Suprapubic skin (tissue), 4 donors: ENCODE measurements around the gene ACOX3. TPM values are rescaled to one million over a fixed set of nuclear protein-coding genes. Genes with fewer than 3 reads are reported as not detected.
A peak's percentile ranks its signal among the peaks of the same experiment; 100 is the strongest.

Source experiments
- DNase-seq, 2 donors: peaks; one replicate each; pipeline ENCODE4 v3.0.0-alpha.2; 2019; ENCODE audit warnings: low spot score in 2 of 2
- H3K27ac ChIP-seq: fragments of 200-600 bp; sonication (generic); one replicate; pipeline ENCODE4 v1.5.1; 2019
- H3K27me3 ChIP-seq: fragments of 200-600 bp; sonication (generic); one replicate; pipeline ENCODE4 v1.5.1; 2019
- H3K36me3 ChIP-seq: fragments of 200-600 bp; sonication (generic); one replicate; pipeline ENCODE4 v1.5.1; 2019
- H3K4me1 ChIP-seq: fragments of 200-600 bp; sonication (generic); one replicate; pipeline ENCODE4 v1.5.1; 2019
- H3K4me3 ChIP-seq: fragments of 200-600 bp; sonication (generic); one replicate; pipeline ENCODE4 v1.5.1; 2019; ENCODE audit warnings: mild to moderate bottlenecking
- H3K9me3 ChIP-seq: fragments of 200-600 bp; sonication (generic); one replicate; pipeline ENCODE4 v1.5.1; 2019
- EP300 ChIP-seq: sonication (generic); formaldehyde crosslinking; IDR thresholded peaks from one replicate; pipeline ENCODE4 v1.6.1; 2017; ENCODE audit warnings: antibody characterized with exemption
- POLR2A ChIP-seq, 2 donors: fragments of 450-650 bp; IDR thresholded peaks; one replicate each; pipeline ENCODE4 v1.6.1; 2017; ENCODE audit warnings: antibody characterized with exemption in 2 of 2, mild to moderate bottlenecking in 2 of 2, moderate library complexity in 2 of 2
- POLR2AphosphoS5 ChIP-seq, 3 donors: sonication (generic); formaldehyde crosslinking; IDR thresholded peaks; one replicate each; pipeline ENCODE4 v1.6.1; 2017; ENCODE audit warnings: antibody characterized with exemption in 3 of 3
- WGBS: methylation state at CpG from one replicate; pipeline ENCODE4 v1.1.5; 2018; 5-methylcytosine and 5-hydroxymethylcytosine counted together
- total RNA-seq, 4 donors: library from RNA; depleted of rRNA; stranded (reverse); fragments of >200 nt; gene quantifications; one replicate each; pipeline ENCODE4 v1.1.0, GENCODE V29; 2016
- TF ChIP-seq, protein P1 (sequence below), 2 donors: fragments of 200-600 bp in 1 of 2; fragments of 450-650 bp in 1 of 2; sonication (generic) in 1 of 2; IDR thresholded peaks; one replicate each; pipeline ENCODE4 v1.5.1; 2016 to 2019; ENCODE audit warnings: antibody characterized with exemption in 2 of 2, mild to moderate bottlenecking in 1 of 2, moderate library complexity in 1 of 2

Gene ACOX3
- total RNA-seq, 4 donors from 2014 or later, result 33.9 to 73.5 (median 54.3) TPM

DNA sequence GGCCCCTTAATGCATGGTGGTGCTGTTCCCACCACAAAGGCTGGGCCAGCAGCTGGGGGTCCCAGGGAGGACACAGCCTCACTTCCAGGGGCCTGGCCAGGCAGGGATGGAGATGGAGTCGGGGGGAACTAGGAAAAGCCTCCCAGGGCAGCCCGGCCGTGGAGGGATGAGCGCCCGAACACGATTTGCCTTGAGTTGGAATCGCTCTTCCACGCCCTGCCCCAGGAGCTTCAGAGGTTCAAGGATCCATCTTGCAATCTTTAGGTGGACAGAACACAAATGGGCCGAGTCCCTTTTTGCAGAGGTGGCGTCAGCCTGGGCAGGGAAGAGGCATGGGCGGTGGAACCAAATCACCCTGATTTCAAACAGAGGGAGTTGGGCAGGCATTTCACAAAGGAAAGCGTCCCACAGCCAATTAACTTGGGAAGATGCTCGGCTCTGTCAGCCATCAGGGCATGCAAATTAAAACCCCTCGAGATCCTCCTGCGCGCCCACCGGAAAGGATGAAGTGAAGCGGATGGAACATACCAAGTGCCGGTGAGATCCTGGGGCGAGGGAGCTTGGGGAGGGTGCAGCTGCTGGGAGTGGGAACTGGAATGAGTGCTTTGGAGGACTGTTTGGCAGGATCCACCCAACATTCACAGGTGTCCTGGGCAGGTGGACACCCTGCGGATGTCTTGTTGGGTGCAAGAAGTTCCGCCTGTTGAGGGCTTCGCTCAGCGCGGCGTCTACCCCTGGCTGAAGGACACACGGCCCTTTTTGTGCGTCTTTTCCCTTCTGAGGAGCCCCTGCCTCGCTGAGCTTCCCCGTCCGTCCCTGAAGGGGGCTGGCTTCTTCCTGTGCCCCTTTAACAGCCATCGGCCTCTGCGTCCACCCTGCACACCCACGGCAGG, 95.2 kb downstream of the ACOX3 start:
- Histone ChIP-seq H3K27me3 (peaks cover 4% of the 10 kb centered on the region), H3K4me1 (peaks cover 6% of the 10 kb centered on the region), H3K27ac (no peak overlapping the region), H3K4me3 (no peak overlapping the region), H3K36me3 (no peaks in the 10 kb centered on the region), H3K9me3 (no peaks in the 10 kb centered on the region)
- WGBS, result 95% methylated on average over 34 of the region's 34 CpGs
- no peak for TF ChIP-seq EP300
- no peak for TF ChIP-seq POLR2A (IDR thresholded peaks at IDR 0.05)
- TF ChIP-seq, protein P1, sequence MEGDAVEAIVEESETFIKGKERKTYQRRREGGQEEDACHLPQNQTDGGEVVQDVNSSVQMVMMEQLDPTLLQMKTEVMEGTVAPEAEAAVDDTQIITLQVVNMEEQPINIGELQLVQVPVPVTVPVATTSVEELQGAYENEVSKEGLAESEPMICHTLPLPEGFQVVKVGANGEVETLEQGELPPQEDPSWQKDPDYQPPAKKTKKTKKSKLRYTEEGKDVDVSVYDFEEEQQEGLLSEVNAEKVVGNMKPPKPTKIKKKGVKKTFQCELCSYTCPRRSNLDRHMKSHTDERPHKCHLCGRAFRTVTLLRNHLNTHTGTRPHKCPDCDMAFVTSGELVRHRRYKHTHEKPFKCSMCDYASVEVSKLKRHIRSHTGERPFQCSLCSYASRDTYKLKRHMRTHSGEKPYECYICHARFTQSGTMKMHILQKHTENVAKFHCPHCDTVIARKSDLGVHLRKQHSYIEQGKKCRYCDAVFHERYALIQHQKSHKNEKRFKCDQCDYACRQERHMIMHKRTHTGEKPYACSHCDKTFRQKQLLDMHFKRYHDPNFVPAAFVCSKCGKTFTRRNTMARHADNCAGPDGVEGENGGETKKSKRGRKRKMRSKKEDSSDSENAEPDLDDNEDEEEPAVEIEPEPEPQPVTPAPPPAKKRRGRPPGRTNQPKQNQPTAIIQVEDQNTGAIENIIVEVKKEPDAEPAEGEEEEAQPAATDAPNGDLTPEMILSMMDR (IDR thresholded peaks at IDR 0.05), result no peak
- no peak for TF ChIP-seq POLR2AphosphoS5 (IDR thresholded peaks at IDR 0.05)
- DNase-seq, result peak; percentile 47 to 72

DNA sequence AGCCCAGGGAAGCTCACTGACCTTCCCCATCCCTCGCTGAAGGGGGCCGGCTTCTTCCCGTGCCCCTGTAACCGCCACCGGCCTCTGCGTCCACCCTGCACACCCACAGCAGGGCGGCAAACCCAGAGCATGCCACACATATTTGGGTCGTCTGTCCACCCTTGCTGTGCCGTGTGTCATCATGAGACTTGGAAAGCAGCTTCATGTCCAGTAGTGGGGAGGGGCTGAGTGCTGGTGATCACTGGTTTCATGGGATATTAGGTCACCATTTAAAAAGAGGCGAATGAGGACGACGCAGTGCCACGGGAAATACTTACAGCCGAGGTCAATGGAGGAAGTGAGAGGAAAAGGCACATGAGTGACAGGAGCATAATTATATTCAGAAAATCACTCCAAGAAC, 96.1 kb downstream of the ACOX3 start:
- no peak overlapping the region for H3K27ac ChIP-seq
- H3K4me3 ChIP-seq, result no peak overlapping the region
- TF ChIP-seq, protein P1 (IDR thresholded peaks at IDR 0.05), result no peak
- no peak for TF ChIP-seq EP300
- no peak for TF ChIP-seq POLR2A (IDR thresholded peaks at IDR 0.05)
- TF ChIP-seq POLR2AphosphoS5 (IDR thresholded peaks at IDR 0.05), result no peak
- no peaks in the 10 kb centered on the region for H3K36me3 ChIP-seq
- H3K27me3 ChIP-seq, result peaks cover 4% of the 10 kb centered on the region
- DNase-seq, result peak; percentile 49 to 53
- no peaks in the 10 kb centered on the region for H3K9me3 ChIP-seq
- peaks cover 8% of the 10 kb centered on the region for H3K4me1 ChIP-seq
- 79% methylated on average over 9 of the region's 14 CpGs for WGBS

DNA sequence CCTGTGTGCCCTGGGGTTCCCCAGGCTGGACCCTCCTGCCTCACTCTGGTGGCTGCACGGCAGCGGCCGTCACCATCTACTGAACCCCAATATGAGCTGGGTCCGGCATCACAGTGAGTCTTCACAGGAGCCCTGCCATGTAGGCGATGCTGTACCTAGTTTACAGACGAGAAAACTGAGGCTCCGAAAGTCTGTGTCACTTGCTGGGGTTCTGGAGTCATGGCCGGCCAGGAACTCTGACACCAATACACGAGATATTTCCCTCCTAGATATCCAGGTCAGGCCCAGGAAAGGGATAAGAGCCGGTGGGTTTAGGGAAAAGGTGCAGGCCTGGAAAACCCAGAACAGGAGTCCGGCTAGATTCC, 96.6 kb downstream of the ACOX3 start:
- Histone ChIP-seq H3K4me3 (no peak overlapping the region), H3K4me1 (peaks cover 8% of the 10 kb centered on the region), H3K9me3 (no peaks in the 10 kb centered on the region), H3K27me3 (peaks cover 4% of the 10 kb centered on the region), H3K27ac (no peak overlapping the region), H3K36me3 (no peaks in the 10 kb centered on the region)
- DNase-seq, result peak in 1 of 2 donors; percentile 49
- TF ChIP-seq POLR2AphosphoS5 (IDR thresholded peaks at IDR 0.05) (no peak), POLR2A (IDR thresholded peaks at IDR 0.05) (no peak), EP300 (no peak)
- TF ChIP-seq, protein P1 (IDR thresholded peaks at IDR 0.05), result no peak
- WGBS, result 91% methylated on average over 9 of the region's 11 CpGs

DNA sequence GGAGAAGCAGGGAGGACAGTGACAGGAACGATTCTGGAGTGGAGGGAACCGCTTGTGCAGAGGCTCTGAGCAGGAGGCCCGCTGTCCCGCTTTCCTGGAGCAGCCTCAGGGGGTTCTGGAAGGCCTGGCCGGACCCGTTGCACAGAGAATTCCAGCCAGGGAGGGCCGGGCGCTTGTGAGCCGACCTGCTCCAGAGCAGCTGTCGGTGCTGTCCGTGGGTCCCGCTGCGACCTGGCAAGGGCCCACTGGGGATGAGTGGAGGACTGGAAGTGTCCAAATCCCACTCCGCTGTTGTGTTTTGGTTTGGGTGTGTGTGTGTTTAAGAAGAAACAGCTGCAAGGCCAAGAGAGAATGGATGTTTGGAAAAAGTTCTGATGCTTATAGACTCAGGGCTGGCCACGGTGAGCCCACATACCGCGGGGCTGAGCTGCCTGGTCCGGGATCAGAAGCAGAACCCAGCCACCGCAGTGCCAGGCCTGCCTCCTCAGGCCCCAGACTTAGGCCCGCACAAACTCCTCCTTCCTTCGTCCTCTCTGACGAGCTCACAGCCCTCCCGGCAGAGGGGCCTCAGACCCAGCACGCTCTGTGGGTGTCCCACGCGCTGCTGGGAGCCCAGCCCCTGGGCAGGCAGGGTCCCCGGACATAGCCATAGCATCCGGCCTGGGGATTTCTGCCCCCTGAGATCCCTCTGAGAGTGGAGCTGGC, 97.1 kb downstream of the ACOX3 start:
- Histone ChIP-seq H3K36me3 (no peaks in the 10 kb centered on the region), H3K27ac (no peak overlapping the region)

More for the DNA sequence above, 97.1 kb downstream of the ACOX3 start:
- no peak overlapping the region for H3K4me3 ChIP-seq
- H3K27me3 ChIP-seq, result peaks cover 4% of the 10 kb centered on the region
- peaks cover 8% of the 10 kb centered on the region for H3K4me1 ChIP-seq
- 63% methylated on average over 19 of the region's 28 CpGs for WGBS
- peak; percentile 59 to 79 for DNase-seq
- no peak for TF ChIP-seq POLR2A (IDR thresholded peaks at IDR 0.05)
- TF ChIP-seq POLR2AphosphoS5 (IDR thresholded peaks at IDR 0.05), result no peak
- TF ChIP-seq, protein P1 (IDR thresholded peaks at IDR 0.05), result no peak
- TF ChIP-seq EP300, result no peak
- H3K9me3 ChIP-seq, result no peaks in the 10 kb centered on the region
